HepG2 (cell line): Measurements from ENCODE around the gene MEG3. TPM values are rescaled to one million over a fixed set of nuclear protein-coding genes. Genes with fewer than 3 reads are reported as not detected.
A peak's percentile ranks its signal among the peaks of the same experiment; 100 is the strongest.

Experiments used
- ATAC-seq: fragments of 200-7000 bp; cut with Tn5 transposase; 3 replicates; pipeline ENCODE4 v1.9.1; 2020; ENCODE audit warnings: mild to moderate bottlenecking, moderate library complexity
- BruUV-seq: library from RNA; stranded (reverse); fragments of 400-500 nt; replicated peaks from 2 replicates; lab custom pipeline; 2021; lab: Mats Ljungman, UMichigan
- CTCF ChIA-PET: fragments of 300-600 bp; formaldehyde crosslinking; extraction: SDS; loops from one replicate; lab custom pipeline; 2021; ENCODE audit warnings: low total read pairs, inconsistent platforms, low intra/inter-chr PET ratio; lab: Yijun Ruan, JAX
- POLR2A ChIA-PET: fragments of 350-600 bp; sonication (Branson Sonifier 250); formaldehyde crosslinking; loops from one replicate; lab custom pipeline; 2020; ENCODE audit warnings: antibody characterized with exemption, inconsistent platforms; lab: Yijun Ruan, JAX
- DNase-seq: peaks from one replicate; pipeline ENCODE4 v3.0.0-alpha.2; 2015; ENCODE audit warnings: low spot score
- FAIRE-seq: peaks from 3 replicates; lab custom pipeline; 2011; peaks lifted over from hg19 to GRCh38; lab: Jason Lieb, UNC
- H2AFZ ChIP-seq: one replicate; pipeline ENCODE4 v1.6.1; 2011; ENCODE audit warnings: low read length, inconsistent platforms
- H3K27ac ChIP-seq: fragments of 300-600 bp; 3 replicates; pipeline ENCODE4 v1.8.0; 2011; ENCODE audit warnings: mixed run types, mild to moderate bottlenecking, mixed read lengths, low read length, inconsistent platforms; ENCODE audit not compliant: insufficient read depth; ENCODE audit errors: extremely low read length
- H3K27me3 ChIP-seq, 2 experiments: fragments of 200-600 bp in 1 of 2; 2 replicates in 1 of 2; 3 replicates in 1 of 2; pipeline versions ENCODE4 v1.6.0 to v1.8.0; 2011; ENCODE audit warnings: low read length in 2 of 2, mild to moderate bottlenecking in 2 of 2, moderate library complexity in 2 of 2, inconsistent platforms in 1 of 2; ENCODE audit not compliant: insufficient read depth in 2 of 2, control insufficient read depth in 1 of 2
- H3K36me3 ChIP-seq, 2 experiments: fragments of 200-600 bp in 1 of 2; replicated peaks in 1 of 2; 2 replicates in 1 of 2; 3 replicates in 1 of 2; pipeline versions ENCODE4 v1.5.1 to v1.8.0; 2011; ENCODE audit warnings: low read length in 2 of 2, inconsistent platforms in 1 of 2; ENCODE audit not compliant: insufficient read depth in 2 of 2, control insufficient read depth in 1 of 2
- H3K4me1 ChIP-seq: 2 replicates; pipeline ENCODE4 v1.5.1; 2012; ENCODE audit warnings: low read length, inconsistent platforms; ENCODE audit not compliant: insufficient read depth
- H3K4me2 ChIP-seq: 2 replicates; pipeline ENCODE4 v1.6.0; 2011; ENCODE audit warnings: low read depth, low read length, inconsistent platforms
- H3K4me3 ChIP-seq, 3 experiments: fragments of 200-600 bp in 1 of 3; sonication (generic), shearing (Covaris generic) in 1 of 3; replicated peaks in 1 of 3; 2 replicates each; pipeline ENCODE4 v1.5.1; 2011 to 2016; ENCODE audit warnings: low read length in 3 of 3, inconsistent platforms in 2 of 3, low read depth in 2 of 3, mild to moderate bottlenecking in 2 of 3, control low read depth in 1 of 3, mixed read lengths in 1 of 3; ENCODE audit not compliant: insufficient read depth in 1 of 3
- H3K79me2 ChIP-seq: one replicate; pipeline ENCODE4 v1.6.1; 2011; ENCODE audit warnings: low read length, inconsistent platforms; ENCODE audit not compliant: insufficient read depth
- H3K9ac ChIP-seq: 2 replicates; pipeline ENCODE4 v1.6.0; 2011; ENCODE audit warnings: mild to moderate bottlenecking, low read depth, low read length, inconsistent platforms; ENCODE audit not compliant: insufficient read depth
- H3K9me3 ChIP-seq: 2 replicates; pipeline ENCODE4 v1.5.1; 2012; ENCODE audit warnings: mild to moderate bottlenecking, low read length
- H4K20me1 ChIP-seq: 2 replicates; pipeline ENCODE4 v1.6.0; 2011; ENCODE audit warnings: inconsistent platforms, mild to moderate bottlenecking, low read length, moderate library complexity; ENCODE audit not compliant: insufficient read depth
- FOXA3 ChIP-seq: IDR thresholded peaks from 2 replicates; pipeline ENCODE4 v1.6.1; 2016; ENCODE audit warnings: missing genetic modification reagents, missing compliant biosample characterization
- FOXJ3 ChIP-seq: sonication (generic); formaldehyde crosslinking; IDR thresholded peaks from 2 replicates; pipeline ENCODE4 v1.4.0; 2020; ENCODE audit warnings: missing genetic modification reagents, mild to moderate bottlenecking, borderline replicate concordance
- MIER3 ChIP-seq: IDR thresholded peaks from 2 replicates; pipeline ENCODE4 v1.6.1; 2016; ENCODE audit warnings: missing compliant biosample characterization, borderline replicate concordance
- ONECUT2 ChIP-seq: sonication (generic); formaldehyde crosslinking; IDR thresholded peaks from 2 replicates; pipeline ENCODE4 v1.4.0; 2020; ENCODE audit warnings: missing genetic modification reagents
- RAD21 ChIP-seq: fragments of 450-650 bp; formaldehyde crosslinking; IDR thresholded peaks from 2 replicates; pipeline ENCODE4 v1.5.0; 2020; ENCODE audit warnings: mild to moderate bottlenecking
- RXRA ChIP-seq: sonication (generic); formaldehyde crosslinking; IDR thresholded peaks from 2 replicates; pipeline ENCODE4 v1.5.1; 2020; ENCODE audit warnings: missing genetic modification reagents
- SCMH1 ChIP-seq: sonication (generic); formaldehyde crosslinking; IDR thresholded peaks from 2 replicates; pipeline ENCODE4 v1.9.0; 2021; ENCODE audit warnings: missing genetic modification reagents, mild to moderate bottlenecking, borderline replicate concordance
- TBX2 ChIP-seq: sonication (generic); formaldehyde crosslinking; IDR thresholded peaks from 2 replicates; pipeline ENCODE4 v1.5.0; 2020; ENCODE audit warnings: missing genetic modification reagents, mild to moderate bottlenecking, borderline replicate concordance
- YY1 ChIP-seq: IDR thresholded peaks from 2 replicates; pipeline ENCODE4 v1.6.1; 2011; ENCODE audit warnings: low read length, low read depth, moderate library complexity, mild to moderate bottlenecking; ENCODE audit not compliant: insufficient read depth, insufficient replicate concordance
- ZBTB8A ChIP-seq: sonication (generic); formaldehyde crosslinking; IDR thresholded peaks from 2 replicates; pipeline ENCODE4 v1.4.0; 2020; ENCODE audit warnings: mild to moderate bottlenecking, low read depth, missing genetic modification reagents, borderline replicate concordance
- ZFP82 ChIP-seq: sonication (generic); formaldehyde crosslinking; IDR thresholded peaks from 2 replicates; pipeline ENCODE4 v1.5.1; 2020; ENCODE audit warnings: mild to moderate bottlenecking, missing genetic modification reagents, borderline replicate concordance
- ZNF24 ChIP-seq: fragments of 450-650 bp; IDR thresholded peaks from 2 replicates; pipeline ENCODE4 v1.6.1; 2017; ENCODE audit warnings: antibody characterized with exemption, mild to moderate bottlenecking
- ZNF549 ChIP-seq: sonication (generic); formaldehyde crosslinking; IDR thresholded peaks from 2 replicates; pipeline ENCODE4 v1.5.0; 2020; ENCODE audit warnings: missing genetic modification reagents
- ZSCAN20 ChIP-seq: sonication (generic); formaldehyde crosslinking; IDR thresholded peaks from 2 replicates; pipeline ENCODE4 v1.4.0; 2020; ENCODE audit warnings: missing genetic modification reagents, mild to moderate bottlenecking, borderline replicate concordance
- whole genome bisulfite sequencing: methylation state at CpG from one replicate; pipeline ENCODE4 v1.1.6; 2017; ENCODE audit warnings: low lambda C conversion rate; 5-methylcytosine and 5-hydroxymethylcytosine counted together
- in situ Hi-C: cut with HindIII; loops from 2 replicates; pipeline ENCODE4 v1.10.0; 2017; ENCODE audit warnings: low pct_unique_long_range_greater_than_20kb; ENCODE audit not compliant: extremely low pct_ligation_motif_present
- intact Hi-C: fragments of 100-400 bp; cut with micrococcal nuclease; formaldehyde crosslinking; loops from one replicate; pipeline ENCODE4 v1.10.0; 2022; ENCODE audit not compliant: unreplicated experiment
- polyA plus RNA-seq, 8 experiments: library from polyadenylated mRNA; depleted of rRNA in 3 of 8; stranded (reverse) in 7 of 8; unstranded in 1 of 8; fragments of >200 nt; fragmentation: Illumina TruSeq in 4 of 8; extraction: Trizol in 4 of 8; gene quantifications; 2 replicates each; pipeline versions ENCODE4 v1.2.1 to v1.2.3, GENCODE V29; 2011 to 2016; ENCODE audit warnings: low read depth in 4 of 8, missing spikeins in 1 of 8, mixed read lengths in 1 of 8; ENCODE audit not compliant: insufficient read depth in 1 of 8
- total RNA-seq, 5 experiments: library from RNA; depleted of rRNA; stranded (reverse); fragments of >200 nt; fragmentation: Illumina TruSeq; extraction: Trizol; gene quantifications; 2 replicates each; pipeline ENCODE4 v1.2.3, GENCODE V29; 2016; ENCODE audit warnings: low read depth in 1 of 5
- TF ChIP-seq, protein P1 (sequence below): sonication (generic); formaldehyde crosslinking; IDR thresholded peaks from 2 replicates; pipeline ENCODE4 v1.5.0; 2020; ENCODE audit warnings: mild to moderate bottlenecking, missing genetic modification reagents, borderline replicate concordance
- TF ChIP-seq, protein P2 (sequence below): sonication (generic); formaldehyde crosslinking; IDR thresholded peaks from 2 replicates; pipeline ENCODE4 v1.9.0; 2021; ENCODE audit warnings: missing genetic modification reagents, mild to moderate bottlenecking, borderline replicate concordance
- TF ChIP-seq, protein P3 (sequence below): sonication (generic); formaldehyde crosslinking; IDR thresholded peaks from 2 replicates; pipeline ENCODE4 v1.8.1; 2023; ENCODE audit warnings: missing genetic modification reagents, mild to moderate bottlenecking, borderline replicate concordance

Gene MEG3
- total and polyA plus RNA-seq, 2 of the 13 experiments (the other 11 are each of a cell fraction or from before 2014, with no cell fraction given): 0.17 TPM; not detected in 1

DNA sequence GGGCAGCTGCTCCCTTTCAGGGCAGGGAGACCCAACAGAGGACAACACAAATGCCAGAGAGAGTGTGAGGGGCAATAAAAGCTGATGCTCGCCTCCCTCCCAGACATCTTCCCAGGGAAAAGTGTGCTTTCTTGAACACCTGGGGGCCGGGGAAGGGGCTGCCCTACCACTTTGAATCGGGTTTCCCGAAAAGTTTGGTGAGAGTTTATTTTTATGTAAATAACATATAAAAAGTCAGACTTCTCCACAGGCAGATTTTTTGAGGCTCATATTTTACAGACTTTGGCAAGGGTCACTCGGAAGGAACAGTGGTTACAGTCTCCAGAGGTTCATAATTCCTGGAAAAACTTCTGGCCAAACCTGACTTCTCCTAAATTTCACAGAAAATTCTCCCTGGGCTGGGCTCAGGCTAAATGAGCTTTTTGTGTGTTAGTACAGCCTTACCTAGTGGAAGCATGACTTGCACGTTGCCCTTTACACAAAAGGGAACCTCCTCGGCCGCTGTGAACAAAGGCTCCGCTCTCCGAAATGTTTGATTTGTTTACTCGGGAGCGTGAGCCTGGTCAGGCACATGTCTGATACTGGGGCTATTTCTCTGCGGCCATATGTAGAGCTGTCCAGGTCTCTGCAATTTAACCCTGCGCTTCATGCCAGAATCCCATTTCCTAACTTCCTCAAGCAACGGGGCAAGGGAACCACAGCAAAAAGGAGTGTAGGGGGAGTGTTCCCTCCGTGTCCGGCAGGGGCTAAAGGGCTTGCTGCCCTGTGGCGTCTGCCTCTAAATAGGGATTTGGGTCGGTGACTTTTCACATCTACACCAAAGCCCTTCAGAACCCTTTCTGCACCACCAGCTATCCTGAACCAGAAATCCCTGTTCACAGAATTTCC is 74.2 kb downstream of the MEG3 start:
- intact Hi-C loops: loop anchor here (1.0 to 5.0 kb wide), 4 partner anchors 149 to 237 kb away; no protein-coding TSS in a partner anchor
- DNase-seq (peak; percentile 91), FAIRE-seq (peak; percentile 88), ATAC-seq (peak; percentile 77)
- Histone ChIP-seq H3K4me2 (peak overlapping the region; percentile 83), H4K20me1 (no peaks in the 10 kb centered on the region), H3K36me3 (no peaks in the 10 kb centered on the region), H3K79me2 (no peaks in the 10 kb centered on the region), H3K9me3 (no peaks in the 10 kb centered on the region), H2AFZ (no peak overlapping the region), H3K9ac (peak overlapping the region; percentile 45; the same call in 1 of the 2 replicates), H3K27me3 (peaks cover 0 to 16% of the 10 kb centered on the region in 2 experiments; a peak in 2 of 5 replicates), H3K4me1 (peaks cover 54% of the 10 kb centered on the region), H3K27ac (peak overlapping the region; percentile 58), H3K4me3 (peak overlapping the region; percentile 8 to 53 (median 10); a peak in 5 of 6 replicates)
- BruUV-seq: no TSS peak
- ChIA-PET POLR2A (interaction anchor here (1.4 to 2.6 kb wide), 6 partner anchors 43 to 207 kb away, joined by 3 to 15 read pairs (median 6); no protein-coding TSS in a partner anchor), CTCF (interaction anchor here (1.9 to 2.2 kb wide), 2 partner anchors 49 to 237 kb away, joined by 9 to 10 read pairs; no protein-coding TSS in a partner anchor)
- in situ Hi-C loops: loop anchor here (5.0 to 10.0 kb wide), 5 partner anchors 38 to 765 kb away; no protein-coding TSS in a partner anchor
- WGBS: 23% methylated on average over 12 of the region's 19 CpGs
- TF ChIP-seq ZNF549 (CRISPR knock-in tag) (no peak), FOXJ3 (peak; percentile 50; the same call in 1 of the 2 replicates), RXRA (CRISPR knock-in tag) (peak; percentile 4; the same call in 1 of the 2 replicates), ZBTB8A (CRISPR knock-in tag) (no peak), MIER3 (CRISPR knock-in tag) (no peak), RAD21 (CRISPR knock-in tag) (no peak), ONECUT2 (CRISPR knock-in tag) (peak; percentile 10; the same call in 1 of the 2 replicates), FOXA3 (CRISPR knock-in tag) (peak; percentile 70), ZFP82 (no peak; the same call in 1 of the 2 replicates), TBX2 (CRISPR knock-in tag) (peak; percentile 54), SCMH1 (CRISPR knock-in tag) (no peak), ZNF24 (no peak), YY1 (peak; percentile 49), ZSCAN20 (CRISPR knock-in tag) (0 out of 2 replicates have a peak, but pooled peaks have one; percentile 0)
- TF ChIP-seq, protein P1, sequence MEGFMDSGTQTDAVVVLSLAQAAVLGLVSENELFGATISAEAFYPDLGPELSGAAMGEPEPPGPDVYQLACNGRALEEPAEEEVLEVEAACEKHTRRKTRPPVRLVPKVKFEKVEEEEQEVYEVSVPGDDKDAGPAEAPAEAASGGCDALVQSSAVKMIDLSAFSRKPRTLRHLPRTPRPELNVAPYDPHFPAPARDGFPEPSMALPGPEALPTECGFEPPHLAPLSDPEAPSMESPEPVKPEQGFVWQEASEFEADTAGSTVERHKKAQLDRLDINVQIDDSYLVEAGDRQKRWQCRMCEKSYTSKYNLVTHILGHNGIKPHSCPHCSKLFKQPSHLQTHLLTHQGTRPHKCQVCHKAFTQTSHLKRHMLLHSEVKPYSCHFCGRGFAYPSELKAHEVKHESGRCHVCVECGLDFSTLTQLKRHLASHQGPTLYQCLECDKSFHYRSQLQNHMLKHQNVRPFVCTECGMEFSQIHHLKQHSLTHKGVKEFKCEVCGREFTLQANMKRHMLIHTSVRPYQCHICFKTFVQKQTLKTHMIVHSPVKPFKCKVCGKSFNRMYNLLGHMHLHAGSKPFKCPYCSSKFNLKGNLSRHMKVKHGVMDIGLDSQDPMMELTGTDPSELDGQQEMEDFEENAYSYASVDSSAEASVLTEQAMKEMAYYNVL (CRISPR knock-in tag): no peak
- TF ChIP-seq, protein P2, sequence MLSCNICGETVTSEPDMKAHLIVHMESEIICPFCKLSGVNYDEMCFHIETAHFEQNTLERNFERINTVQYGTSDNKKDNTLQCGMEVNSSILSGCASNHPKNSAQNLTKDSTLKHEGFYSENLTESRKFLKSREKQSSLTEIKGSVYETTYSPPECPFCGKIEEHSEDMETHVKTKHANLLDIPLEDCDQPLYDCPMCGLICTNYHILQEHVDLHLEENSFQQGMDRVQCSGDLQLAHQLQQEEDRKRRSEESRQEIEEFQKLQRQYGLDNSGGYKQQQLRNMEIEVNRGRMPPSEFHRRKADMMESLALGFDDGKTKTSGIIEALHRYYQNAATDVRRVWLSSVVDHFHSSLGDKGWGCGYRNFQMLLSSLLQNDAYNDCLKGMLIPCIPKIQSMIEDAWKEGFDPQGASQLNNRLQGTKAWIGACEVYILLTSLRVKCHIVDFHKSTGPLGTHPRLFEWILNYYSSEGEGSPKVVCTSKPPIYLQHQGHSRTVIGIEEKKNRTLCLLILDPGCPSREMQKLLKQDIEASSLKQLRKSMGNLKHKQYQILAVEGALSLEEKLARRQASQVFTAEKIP (CRISPR knock-in tag): no peak
- TF ChIP-seq, protein P3, sequence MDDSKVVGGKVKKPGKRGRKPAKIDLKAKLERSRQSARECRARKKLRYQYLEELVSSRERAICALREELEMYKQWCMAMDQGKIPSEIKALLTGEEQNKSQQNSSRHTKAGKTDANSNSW: no peak
